ENCODE measurements around the gene TRIM27.
A peak's percentile ranks its signal among the peaks of the same experiment; 100 is the strongest.
"Not testable (repeated sequence)": the region's sequence is repeated elsewhere in the genome, so short reads cannot be mapped to it uniquely, and the experiment has no call there.

Gene TRIM27

DNA sequence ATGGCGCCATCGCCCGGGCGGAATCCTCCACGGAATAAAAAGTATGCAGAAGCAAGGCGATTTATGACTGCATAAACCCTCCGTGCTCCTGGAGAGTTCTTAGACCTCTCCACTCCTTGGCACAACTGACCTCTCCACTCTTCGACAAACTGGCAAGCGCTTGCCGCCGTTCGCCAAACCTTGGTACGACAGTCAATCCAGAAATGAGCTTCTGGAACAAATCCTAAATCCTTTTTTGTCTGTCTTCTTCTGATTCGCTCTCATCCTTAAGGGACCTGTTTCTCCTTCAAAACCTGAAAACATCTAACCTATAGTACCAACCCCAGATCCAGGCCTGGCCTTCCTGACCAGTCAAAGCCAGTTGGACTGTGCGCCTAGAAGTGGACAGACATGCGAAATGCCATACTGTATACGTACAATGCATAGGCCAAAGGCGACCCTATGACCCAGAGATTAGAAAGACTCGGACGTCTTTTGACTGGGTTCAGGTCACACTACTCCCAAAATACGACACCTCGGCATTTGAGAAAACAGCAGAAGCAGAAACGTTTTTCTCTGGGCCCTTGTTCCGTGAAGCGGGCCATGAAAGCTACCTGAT lies 59.4 kb downstream of the TRIM27 start:
- no peak for DNase-seq (ENCODE audit: low spot score)

DNA sequence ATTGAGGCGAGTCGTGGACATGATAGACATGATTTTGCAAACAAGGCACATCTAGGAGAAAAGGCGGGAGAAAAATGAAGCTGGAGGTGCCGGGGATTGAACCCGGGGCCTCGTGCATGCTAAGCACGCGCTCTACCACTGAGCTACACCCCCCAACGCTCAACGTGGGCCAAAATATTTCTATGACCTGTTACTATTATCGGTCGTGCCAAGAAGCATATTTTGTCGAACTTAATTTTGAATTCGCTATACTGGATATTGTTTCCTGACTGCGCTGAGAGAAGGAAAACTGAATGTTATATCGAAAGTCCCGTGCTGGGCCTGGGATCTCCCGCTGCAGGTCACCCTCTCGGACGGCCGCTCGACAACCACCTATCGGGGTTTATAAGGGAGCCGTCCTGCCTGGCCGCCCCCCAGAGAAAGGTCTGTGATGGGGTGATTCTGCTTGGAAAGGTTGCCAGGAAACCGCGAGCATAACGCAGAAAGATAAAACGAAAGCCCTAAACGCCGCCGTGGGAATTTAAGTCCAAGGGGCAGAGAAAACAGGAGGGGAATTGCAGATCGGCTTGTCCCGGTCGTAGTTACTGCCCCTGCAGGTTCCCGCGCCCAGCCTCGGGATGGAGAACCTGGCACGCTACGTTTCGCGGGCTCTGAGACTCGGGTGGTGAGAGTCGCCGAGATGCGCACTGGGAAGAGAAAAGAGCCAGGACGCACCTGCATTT lies 60.0 kb downstream of the TRIM27 start:
- peak; percentile 76 for DNase-seq (ENCODE audit: low spot score)

DNA sequence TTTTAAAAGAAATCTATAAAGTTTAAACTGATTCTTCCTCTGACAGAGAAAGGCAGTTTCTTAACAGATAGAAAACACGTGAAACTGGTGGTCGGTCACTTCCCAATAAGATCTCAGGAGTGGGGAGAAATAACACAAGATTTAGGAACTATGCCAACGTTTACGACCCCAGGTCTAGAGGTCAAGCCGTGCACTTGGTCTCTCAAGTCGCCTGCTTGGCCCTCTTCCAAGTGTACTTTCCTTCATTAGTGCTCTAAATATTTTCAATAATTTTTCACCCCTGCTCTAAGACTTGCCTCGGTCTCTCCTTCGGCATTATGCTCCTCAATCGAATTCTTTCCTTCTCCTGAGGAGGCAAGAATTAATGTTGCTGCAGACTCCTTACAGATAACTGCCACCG lies 61.7 kb downstream of the TRIM27 start:
- no peak for DNase-seq (ENCODE audit: low spot score)

DNA sequence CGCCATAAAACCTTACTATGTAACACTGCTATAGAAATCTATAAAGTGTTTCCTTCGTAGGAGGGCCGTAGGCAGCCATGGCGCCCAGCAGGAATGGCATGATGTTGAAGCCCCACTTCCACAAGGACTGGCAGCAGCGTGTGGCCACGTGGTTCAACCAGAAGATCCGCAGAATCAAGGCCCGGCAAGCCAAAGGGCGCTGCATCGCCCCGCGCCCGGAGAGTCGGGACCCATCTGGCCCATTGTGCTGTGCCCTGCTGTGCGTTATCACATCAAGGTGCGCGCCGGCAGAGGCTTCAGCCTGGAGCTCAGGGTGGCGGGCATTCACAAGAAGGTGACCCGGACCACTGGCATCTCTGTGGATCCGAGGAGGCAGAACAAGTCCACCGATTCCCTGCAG lies 62.4 kb downstream of the TRIM27 start:
- DNase-seq (ENCODE audit: low spot score): no peak

DNA sequence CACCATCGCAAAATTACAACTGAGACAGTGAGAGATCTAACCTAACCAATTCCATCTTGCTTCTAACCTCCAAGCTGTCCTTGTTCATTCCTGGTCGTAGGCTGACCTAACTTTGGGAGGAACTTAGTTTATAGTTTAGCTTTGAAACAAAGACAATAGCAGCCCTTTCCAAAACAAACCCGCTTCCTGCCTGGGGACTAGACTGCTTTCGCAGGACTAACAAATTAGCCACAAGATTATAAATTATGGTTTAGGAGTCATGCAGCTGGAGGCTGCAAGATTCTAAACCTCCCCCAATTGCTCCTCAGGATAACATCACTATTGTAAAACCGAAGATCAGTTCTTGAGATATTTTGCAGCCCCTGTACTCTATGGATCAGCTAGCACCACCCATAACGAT lies 63.2 kb downstream of the TRIM27 start:
- DNase-seq (ENCODE audit: low spot score): no peak

DNA sequence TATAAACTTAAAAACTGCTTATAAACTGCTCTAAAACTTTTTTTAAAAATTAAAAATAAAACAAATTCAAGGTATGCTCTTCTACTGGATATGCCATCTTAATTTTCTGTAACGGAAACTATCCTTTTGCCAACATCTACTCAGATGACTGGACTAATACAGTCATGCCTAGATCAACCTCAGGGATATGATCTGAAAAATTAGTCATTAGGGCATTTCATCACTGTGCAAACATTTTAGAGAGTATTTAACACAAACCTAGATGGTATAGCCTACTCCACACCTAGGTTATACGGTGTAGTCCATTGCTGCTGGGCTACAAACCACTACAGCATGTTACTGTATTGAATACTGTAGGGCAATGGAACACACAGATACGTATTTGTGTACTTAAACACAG lies 64.8 kb downstream of the TRIM27 start:
- DNase-seq (ENCODE audit: low spot score): no peak

DNA sequence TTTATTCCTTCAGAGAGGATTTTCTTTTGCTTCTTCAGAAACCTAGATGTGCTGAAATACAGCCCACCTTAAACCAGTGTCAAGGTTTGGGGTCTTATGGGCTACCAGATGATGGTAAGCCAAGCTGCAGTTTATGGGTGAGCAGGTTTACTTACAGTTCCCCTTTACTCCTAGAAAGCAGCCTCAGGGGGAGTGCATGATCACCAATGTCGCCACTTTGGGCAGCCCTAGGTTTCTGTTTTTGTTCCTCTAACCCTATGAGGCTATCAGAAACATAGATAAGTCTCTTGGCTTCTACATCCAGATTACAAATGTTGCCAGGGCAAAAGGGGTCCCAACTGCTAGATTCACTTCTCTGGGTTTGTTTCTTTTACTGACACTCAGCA lies 67.2 kb downstream of the TRIM27 start:
- no peak for DNase-seq (ENCODE audit: low spot score)

DNA sequence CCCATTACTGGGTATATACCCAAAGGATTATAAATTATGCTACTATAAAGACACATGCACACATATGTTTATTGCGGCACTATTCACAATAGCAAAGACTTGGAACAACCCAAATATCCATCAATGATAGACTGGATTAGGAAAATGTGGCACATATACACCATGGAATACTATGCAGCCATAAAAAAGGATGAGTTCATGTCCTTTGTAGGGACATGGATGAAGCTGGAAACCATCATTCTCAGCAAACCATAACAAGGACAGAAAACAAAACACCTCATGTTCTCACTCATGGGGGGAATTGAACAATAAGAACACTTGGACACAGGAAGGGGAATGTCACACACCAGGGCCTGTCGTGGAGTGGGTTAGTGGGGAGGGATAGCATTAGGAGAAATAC lies 69.4 kb downstream of the TRIM27 start:
- not testable (repeated sequence) for DNase-seq (ENCODE audit: low spot score)
